H1 (cell line): ENCODE results near the gene GPS2. TPM values are rescaled to one million over a fixed set of nuclear protein-coding genes. Genes with fewer than 3 reads are reported as not detected.

Experiments
- CTCF ChIA-PET: fragments of 300-600 bp; sonication (Branson Sonifier 250); formaldehyde crosslinking; loops from one replicate; lab custom pipeline; 2021; ENCODE audit not compliant: partially characterized antibody; lab: Charles Lee
- POLR2A ChIA-PET: fragments of 300-600 bp; sonication (Branson Sonifier 250); formaldehyde crosslinking; loops from one replicate; lab custom pipeline; 2021; ENCODE audit warnings: inconsistent platforms; ENCODE audit not compliant: partially characterized antibody; lab: Charles Lee
- DNase-seq, 2 experiments: peaks; one replicate each; pipeline versions ENCODE4 v3.0.0 to v3.0.0-alpha.2; 2010 to 2022; ENCODE audit warnings: low spot score in 2 of 2, low read depth in 1 of 2, mixed read lengths in 1 of 2
- FAIRE-seq: peaks from 2 replicates; lab custom pipeline; 2011; peaks lifted over from hg19 to GRCh38; lab: Jason Lieb, UNC
- H2AFZ ChIP-seq: 2 replicates; pipeline ENCODE4 v1.8.1; 2012; ENCODE audit warnings: low read length, inconsistent platforms
- H2AK5ac ChIP-seq: 2 replicates; pipeline ENCODE4 v1.6.1; 2013; ENCODE audit warnings: low read depth, low read length
- H2BK120ac ChIP-seq: replicated peaks from 2 replicates; pipeline ENCODE3; 2013; ENCODE audit warnings: low read depth, low read length, inconsistent platforms
- H2BK12ac ChIP-seq: 2 replicates; pipeline ENCODE4 v1.6.1; 2013; ENCODE audit warnings: low read depth, low read length
- H2BK15ac ChIP-seq: 2 replicates; pipeline ENCODE4 v1.6.1; 2013; ENCODE audit warnings: low read length
- H2BK20ac ChIP-seq: 2 replicates; pipeline ENCODE4 v1.6.1; 2013; ENCODE audit warnings: low read length
- H2BK5ac ChIP-seq: 2 replicates; pipeline ENCODE4 v1.6.1; 2013; ENCODE audit warnings: low read depth, low read length
- H3K14ac ChIP-seq: 2 replicates; pipeline ENCODE4 v1.6.1; 2013; ENCODE audit warnings: inconsistent platforms; ENCODE audit not compliant: insufficient read length
- H3K18ac ChIP-seq: 2 replicates; pipeline ENCODE4 v1.6.1; 2013; ENCODE audit warnings: low read length; ENCODE audit errors: extremely low read depth
- H3K23ac ChIP-seq: 2 replicates; pipeline ENCODE4 v1.6.1; 2013; ENCODE audit warnings: inconsistent platforms; ENCODE audit not compliant: insufficient read length
- H3K23me2 ChIP-seq: 2 replicates; pipeline ENCODE4 v1.6.1; 2013; ENCODE audit warnings: low read depth, low read length
- H3K27ac ChIP-seq: 2 replicates; pipeline ENCODE4 v1.6.1; 2011; ENCODE audit warnings: low read depth, low read length, inconsistent platforms
- H3K27me3 ChIP-seq, 4 experiments: replicated peaks in 1 of 4; 1 replicate in 1 of 4; 2 replicates in 3 of 4; pipeline versions ENCODE4 v1.6.1 to v1.8.1; 2011 to 2013; ENCODE audit warnings: low read length in 3 of 4, mild to moderate bottlenecking in 3 of 4, inconsistent platforms in 2 of 4, mixed read lengths in 2 of 4, moderate library complexity in 1 of 4; ENCODE audit not compliant: control insufficient read depth in 3 of 4, insufficient read depth in 3 of 4; ENCODE audit errors: extremely low read depth in 1 of 4
- H3K36me3 ChIP-seq, 4 experiments: 2 replicates each; pipeline versions ENCODE4 v1.6.1 to v1.8.1; 2011 to 2013; ENCODE audit warnings: mild to moderate bottlenecking in 4 of 4, low read length in 3 of 4, moderate library complexity in 2 of 4, control low read depth in 1 of 4, inconsistent platforms in 1 of 4; ENCODE audit not compliant: insufficient read depth in 4 of 4, control insufficient read depth in 2 of 4
- H3K4ac ChIP-seq: replicated peaks from 2 replicates; pipeline ENCODE3; 2013; ENCODE audit warnings: low read length, low read depth, mixed read lengths, inconsistent platforms; ENCODE audit not compliant: insufficient read length
- H3K4me1 ChIP-seq, 4 experiments: replicated peaks in 1 of 4; 1 replicate in 1 of 4; 2 replicates in 3 of 4; pipeline versions ENCODE4 v1.6.1 to v1.8.1; 2011 to 2013; ENCODE audit warnings: low read length in 3 of 4, inconsistent platforms in 2 of 4, mixed read lengths in 1 of 4; ENCODE audit not compliant: insufficient read depth in 4 of 4, control insufficient read depth in 3 of 4
- H3K4me2 ChIP-seq, 2 experiments: 2 replicates each; pipeline versions ENCODE4 v1.6.1 to v1.8.1; 2011 to 2013; ENCODE audit warnings: low read depth in 2 of 2, low read length in 2 of 2, control low read depth in 1 of 2, inconsistent platforms in 1 of 2, mild to moderate bottlenecking in 1 of 2; ENCODE audit not compliant: insufficient read depth in 1 of 2
- H3K4me3 ChIP-seq, 4 experiments: fragments of 200-600, 300-600 bp in 1 of 4; sonication (generic), shearing (Covaris generic), sonication (Bioruptor Twin) in 1 of 4; 2 replicates each; pipeline versions ENCODE4 v1.5.1 to v1.8.1; 2011 to 2016; ENCODE audit warnings: low read length in 4 of 4, low read depth in 3 of 4, control low read depth in 2 of 4, inconsistent platforms in 2 of 4, mild to moderate bottlenecking in 2 of 4, mixed read lengths in 1 of 4, moderate library complexity in 1 of 4; ENCODE audit not compliant: insufficient read depth in 2 of 4; ENCODE audit errors: extremely low read depth in 1 of 4
- H3K56ac ChIP-seq: replicated peaks from 2 replicates; pipeline ENCODE3; 2013; ENCODE audit warnings: low read depth, mild to moderate bottlenecking, mixed read lengths, low read length, inconsistent platforms; ENCODE audit not compliant: insufficient read length
- H3K79me1 ChIP-seq: 2 replicates; pipeline ENCODE4 v1.6.1; 2013; ENCODE audit warnings: low read depth, low read length, control low read depth
- H3K79me2 ChIP-seq, 2 experiments: 2 replicates each; pipeline versions ENCODE4 v1.6.1 to v1.8.1; 2012 to 2013; ENCODE audit warnings: low read length in 2 of 2, mild to moderate bottlenecking in 2 of 2, inconsistent platforms in 1 of 2; ENCODE audit not compliant: insufficient read depth in 2 of 2, control insufficient read depth in 1 of 2
- H3K9ac ChIP-seq, 4 experiments: replicated peaks in 1 of 4; 1 replicate in 1 of 4; 2 replicates in 3 of 4; pipeline versions ENCODE4 v1.6.1 to v1.8.1; 2011 to 2013; ENCODE audit warnings: low read depth in 3 of 4, low read length in 3 of 4, control low read depth in 2 of 4, mild to moderate bottlenecking in 2 of 4, moderate library complexity in 2 of 4, inconsistent platforms in 1 of 4; ENCODE audit errors: extremely low read depth in 1 of 4
- H3K9me3 ChIP-seq, 2 experiments: 2 replicates each; pipeline versions ENCODE4 v1.6.1 to v1.8.1; 2012 to 2013; ENCODE audit warnings: mild to moderate bottlenecking in 2 of 2, moderate library complexity in 2 of 2, control low read depth in 1 of 2, inconsistent platforms in 1 of 2, low read depth in 1 of 2, low read length in 1 of 2, mixed read lengths in 1 of 2; ENCODE audit not compliant: insufficient read depth in 2 of 2
- H4K20me1 ChIP-seq, 2 experiments: replicated peaks in 1 of 2; 2 replicates each; pipeline versions ENCODE3 to v1.8.1; 2011 to 2013; ENCODE audit warnings: inconsistent platforms in 2 of 2, low read length in 2 of 2, mild to moderate bottlenecking in 1 of 2; ENCODE audit not compliant: insufficient read depth in 2 of 2, control insufficient read depth in 1 of 2
- H4K5ac ChIP-seq: 2 replicates; pipeline ENCODE4 v1.6.1; 2013; ENCODE audit warnings: low read length, low read depth, mixed read lengths, inconsistent platforms; ENCODE audit not compliant: insufficient read length
- H4K8ac ChIP-seq: 2 replicates; pipeline ENCODE4 v1.8.0; 2013; ENCODE audit warnings: mild to moderate bottlenecking, moderate library complexity, low read length, inconsistent platforms; ENCODE audit not compliant: insufficient read depth; ENCODE audit errors: extremely low read depth
- H4K91ac ChIP-seq: replicated peaks from 2 replicates; pipeline ENCODE3; 2013; ENCODE audit warnings: low read length, mixed read lengths, inconsistent platforms; ENCODE audit not compliant: insufficient read length
- POLR2A ChIP-seq, 2 experiments: IDR thresholded peaks; 1 replicate in 1 of 2; 2 replicates in 1 of 2; pipeline ENCODE4 v1.6.1; 2011; ENCODE audit warnings: low read depth in 2 of 2, low read length in 2 of 2, mild to moderate bottlenecking in 2 of 2; ENCODE audit errors: control extremely low read depth in 1 of 2
- POLR2AphosphoS5 ChIP-seq: IDR thresholded peaks from 2 replicates; pipeline ENCODE4 v1.6.1; 2011; ENCODE audit warnings: low read depth, low read length
- WGBS, 2 experiments: shearing (Covaris generic) in 1 of 2; methylation state at CpG; one replicate each; pipeline versions ENCODE4 v1.1.6 to v1.1.7; 2013 to 2015; ENCODE audit warnings: low lambda C conversion rate in 2 of 2, mixed read lengths in 2 of 2, inconsistent platforms in 1 of 2, low coverage in 1 of 2, missing lambda C conversion rate in 1 of 2; ENCODE audit not compliant: insufficient replicate concordance in 2 of 2, insufficient coverage in 1 of 2, insufficient read length in 1 of 2; ENCODE audit errors: extremely low coverage in 1 of 2, missing lambda C conversion rate in 1 of 2; 5-methylcytosine and 5-hydroxymethylcytosine counted together
- polyA plus RNA-seq, 7 experiments: library from polyadenylated mRNA; depleted of rRNA in 3 of 7; stranded (reverse) in 5 of 7; unstranded in 2 of 7; fragments of >200 nt in 5 of 7; fragments of 200-250 nt in 2 of 7; gene quantifications; 1 replicate in 5 of 7; 2 replicates in 1 of 7; 4 replicates in 1 of 7; pipeline versions ENCODE4 v1.2.1 to v1.2.3, GENCODE V29; 2011 to 2013; ENCODE audit warnings: missing spikeins in 2 of 7, mixed read lengths in 2 of 7
- total RNA-seq: library from RNA; stranded (reverse); fragmentation: NEBNext Ultra II Directional; extraction: Animal tissue kit (Norgen Biotek cat#: 25700); gene quantifications from 2 replicates; pipeline ENCODE4 v1.2.1, GENCODE V29; 2021

Gene GPS2
- total and polyA plus RNA-seq, 2 of the 8 experiments (the other 6 are each of a cell fraction or from before 2014, with no cell fraction given) = 67.0 to 152 TPM

- Histone ChIP-seq H3K27me3 (no peaks in the 10 kb centered on the region), H3K18ac (no peak overlapping the region), H2BK15ac (no peak overlapping the region), H3K79me1 (peaks cover 12% of the 10 kb centered on the region), H2BK120ac (no peak overlapping the region), H2BK20ac (no peak overlapping the region), H3K23ac (no peak overlapping the region), H4K20me1 (peaks cover 20 to 27% of the 10 kb centered on the region in 2 experiments), H3K4ac (no peak overlapping the region), H3K36me3 (peaks cover 33 to 66% (median 46%) of the 10 kb centered on the region in 4 experiments), H2BK5ac (0 out of 2 replicates have a peak overlapping the region, but pooled peaks have one; percentile 60), H3K79me2 (peaks cover 8 to 32% of the 10 kb centered on the region in 2 experiments), H3K4me2 (peak overlapping the region; percentile 67 to 91), H4K8ac (no peak overlapping the region), H3K9me3 (no peaks in the 10 kb centered on the region), H3K56ac (no peak overlapping the region), H3K23me2 (peaks cover under 1% of the 10 kb centered on the region; the same call in 1 of the 2 replicates), H3K14ac (no peak overlapping the region), H4K91ac (no peak overlapping the region), H3K9ac (peak overlapping the region in 3 of 4 experiments; percentile 39 to 75 (median 49); a peak in 6 of 7 replicates), H3K27ac (0 out of 2 replicates have a peak overlapping the region, but pooled peaks have one; percentile 61), H2BK12ac (no peak overlapping the region), H4K5ac (no peak overlapping the region), H3K4me1 (peaks cover 0 to 13% (median 7%) of the 10 kb centered on the region in 4 experiments; a peak in 5 of 7 replicates), H2AFZ (no peak overlapping the region), H3K4me3 (peak overlapping the region; percentile 55 to 95 (median 70)), H2AK5ac (no peak overlapping the region)
- ChIA-PET POLR2A (interaction anchor here (0.8 to 11.3 kb wide), 42 partner anchors 8 to 859 kb away, joined by 3 to 223 read pairs (median 6); partner anchors contain the start of genes ACADVL, ACAP1, CD68 and CLDN7), CTCF (interaction anchor here (0.7 to 3.3 kb wide), 25 partner anchors 9 to 268 kb away, joined by 3 to 17 read pairs (median 5); partner anchors contain the start of genes ACADVL, ACAP1, DLG4 and NEURL4)
- FAIRE-seq = no peak
- WGBS, 2 experiments = 47% methylated on average over 9 of the region's 9 CpGs; no CpG with 5 or more reads in 1 of the 2 experiments
- TF ChIP-seq POLR2AphosphoS5 = no peak; the same call in 1 of the 2 replicates
- TF ChIP-seq POLR2A (IDR thresholded peaks at IDR 0.05; ENCODE audit: control extremely low read depth in 1 of 2, low read depth in 2 of 2, low read length in 2 of 2) = peak; percentile 8 to 19; a peak in 2 of 3 replicates
- no peak for DNase-seq
These were observed 1.1 kb downstream of the GPS2 start for GRCh38 chr17:7313890-7314718.
